Pancreas (tissue), 10 donors: ENCODE data around the gene FKTN. TPM values are rescaled to one million over a fixed set of nuclear protein-coding genes. Genes with fewer than 3 reads are reported as not detected.

Experiments
- ATAC-seq, 4 donors: fragments of 200-7000 bp; cut with Tn5 transposase; one replicate each; pipeline versions ENCODE4 v1.8.0 to v1.9.1; 2020; ENCODE audit warnings: mild to moderate bottlenecking in 4 of 4, moderate library complexity in 4 of 4
- DNase-seq, 6 donors: peaks; one replicate each; pipeline ENCODE4 v3.0.0-alpha.2; 2020
- FAIRE-seq: peaks from 2 replicates; lab custom pipeline; 2012; peaks lifted over from hg19 to GRCh38; lab: Jason Lieb, UNC
- H3K27ac ChIP-seq, 4 donors: fragments of 200-600 bp; sonication (generic); 1 replicate in 3 of 4; 2 replicates in 1 of 4; pipeline versions ENCODE4 v1.5.0 to v1.8.0; 2020
- H3K27me3 ChIP-seq, 4 donors: fragments of 200-600 bp; one replicate each; pipeline ENCODE4 v1.8.0; 2021
- H3K36me3 ChIP-seq, 3 donors: fragments of 200-600 bp; sonication (generic) in 1 of 3; one replicate each; pipeline versions ENCODE4 v1.5.0 to v1.8.0; 2020 to 2021
- H3K4me1 ChIP-seq, 3 donors: fragments of 200-600 bp; one replicate each; pipeline ENCODE4 v1.8.0; 2021
- H3K4me3 ChIP-seq, 4 donors: fragments of 200-600 bp; sonication (generic) in 2 of 4; one replicate each; pipeline versions ENCODE4 v1.5.0 to v1.8.0; 2020 to 2021
- H3K9me3 ChIP-seq, 4 donors: fragments of 200-600 bp; one replicate each; pipeline ENCODE4 v1.8.0; 2021
- WGBS, 2 donors: extraction: QIAGEN DNeasy Blood & Tissue Kit; methylation state at CpG; one replicate each; pipeline ENCODE4 v1.1.7; 2013; 5-methylcytosine and 5-hydroxymethylcytosine counted together
- intact Hi-C, 3 donors: fragments of 100-400 bp; cut with DNase I; formaldehyde crosslinking; loops; one replicate each; pipeline versions ENCODE4 v1.11.1 to v1.14.2; 2022
- polyA plus RNA-seq, 2 donors: library from polyadenylated mRNA; stranded (reverse); fragments of 200-250 nt; gene quantifications; one replicate each; pipeline ENCODE4 v1.2.3, GENCODE V29; 2013
- total RNA-seq, 6 donors: library from RNA; stranded (reverse); fragmentation: NEBNext Ultra II Directional in 4 of 6; extraction: Animal tissue kit (Norgen Biotek cat#: 25700) in 4 of 6; gene quantifications; one replicate each; pipeline versions ENCODE4 v1.2.1 to v1.2.4, GENCODE V29; 2021 to 2023
- TF ChIP-seq, protein P1 (sequence below), 4 donors: fragments of 200-600 bp; sonication (generic) in 3 of 4; IDR thresholded peaks; one replicate each; pipeline versions ENCODE4 v1.5.0 to v1.8.0; 2021; ENCODE audit warnings: antibody characterized with exemption in 4 of 4
- donor health status: healthy with polysubstance abuse.
- donor health status: DM: no; HTN: no; CAD: no; lungs with moderate emphysema.
- donor health status: DM: no; HTN: no; CAD: no.
- donor health status: control.
- donor health status: control.
- donor health status: Bipolar disorder and iron deficiency.
- donor health status: DM: yes; HTN: yes; CAD: no.
- donor health status: DM: no; HTN: no; CAD: no.
- donor health status: DM: no; HTN: no; CAD: no.
- donor health status: DM: yes; HTN: yes; CAD: no.

The FKTN gene
- total and polyA plus RNA-seq, 8 donors = 3.7 to 10.6 (median 7.7) TPM

DNA sequence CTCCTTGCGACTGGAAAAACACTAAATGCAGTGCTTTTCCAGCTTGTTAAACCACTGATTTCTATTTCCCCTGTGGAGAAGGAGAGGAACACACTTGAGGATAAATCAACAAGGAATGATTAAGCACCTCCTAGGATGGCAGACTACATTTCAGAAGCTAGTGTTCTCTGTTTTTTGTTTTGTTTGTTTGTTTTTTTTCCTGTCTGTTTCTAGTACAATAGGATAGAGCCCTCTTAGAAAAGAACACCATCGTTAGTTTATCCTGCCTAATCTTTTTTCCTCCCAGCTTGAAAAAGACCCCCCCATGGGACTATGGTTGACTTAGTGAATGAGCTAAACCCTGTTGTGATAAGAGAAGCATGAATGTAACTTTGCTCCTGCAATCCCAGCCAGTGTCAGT lies 100.4 kb downstream of the FKTN start:
- no peaks in the 10 kb centered on the region for H3K9me3 ChIP-seq
- whole genome bisulfite sequencing, 2 donors = 69 to 79% methylated on average over 2 of the region's 2 CpGs
- H3K4me3 ChIP-seq = no peak overlapping the region
- H3K4me1 ChIP-seq = no peaks in the 10 kb centered on the region
- TF ChIP-seq, protein P1, sequence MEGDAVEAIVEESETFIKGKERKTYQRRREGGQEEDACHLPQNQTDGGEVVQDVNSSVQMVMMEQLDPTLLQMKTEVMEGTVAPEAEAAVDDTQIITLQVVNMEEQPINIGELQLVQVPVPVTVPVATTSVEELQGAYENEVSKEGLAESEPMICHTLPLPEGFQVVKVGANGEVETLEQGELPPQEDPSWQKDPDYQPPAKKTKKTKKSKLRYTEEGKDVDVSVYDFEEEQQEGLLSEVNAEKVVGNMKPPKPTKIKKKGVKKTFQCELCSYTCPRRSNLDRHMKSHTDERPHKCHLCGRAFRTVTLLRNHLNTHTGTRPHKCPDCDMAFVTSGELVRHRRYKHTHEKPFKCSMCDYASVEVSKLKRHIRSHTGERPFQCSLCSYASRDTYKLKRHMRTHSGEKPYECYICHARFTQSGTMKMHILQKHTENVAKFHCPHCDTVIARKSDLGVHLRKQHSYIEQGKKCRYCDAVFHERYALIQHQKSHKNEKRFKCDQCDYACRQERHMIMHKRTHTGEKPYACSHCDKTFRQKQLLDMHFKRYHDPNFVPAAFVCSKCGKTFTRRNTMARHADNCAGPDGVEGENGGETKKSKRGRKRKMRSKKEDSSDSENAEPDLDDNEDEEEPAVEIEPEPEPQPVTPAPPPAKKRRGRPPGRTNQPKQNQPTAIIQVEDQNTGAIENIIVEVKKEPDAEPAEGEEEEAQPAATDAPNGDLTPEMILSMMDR (IDR thresholded peaks at IDR 0.05) = no peak
- intact Hi-C loops = no loop called here
- DNase-seq (no peak), ATAC-seq (no peak), FAIRE-seq (no peak)
- H3K27me3 ChIP-seq = peaks cover 0 to 13% (median 0%) of the 10 kb centered on the region in 4 donors
- H3K36me3 ChIP-seq = no peaks in the 10 kb centered on the region
- H3K27ac ChIP-seq = no peak overlapping the region

DNA sequence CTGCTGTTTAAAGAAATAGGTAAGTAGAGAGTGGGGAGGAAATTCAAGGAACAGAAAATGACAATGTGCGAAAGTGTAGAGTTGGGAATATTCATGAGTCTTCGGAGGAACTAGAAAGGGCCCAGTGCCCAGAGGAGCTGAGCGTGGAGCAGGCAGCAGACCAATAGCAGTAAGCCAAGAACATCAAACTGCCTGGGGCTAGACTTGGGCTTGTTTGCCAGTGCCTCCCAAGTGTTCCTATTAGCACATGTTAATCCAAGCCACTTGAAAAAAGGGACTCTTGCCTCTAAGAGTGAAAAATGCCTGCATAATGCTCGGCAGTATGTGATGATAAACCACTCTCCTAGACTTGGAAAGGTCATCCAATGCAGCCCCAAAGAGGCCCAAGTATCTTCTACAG lies 103.1 kb downstream of the FKTN start:
- Histone ChIP-seq H3K4me1 (no peaks in the 10 kb centered on the region), H3K27me3 (peaks cover 0 to 13% (median 0%) of the 10 kb centered on the region in 4 donors), H3K4me3 (no peak overlapping the region), H3K9me3 (no peaks in the 10 kb centered on the region), H3K27ac (no peak overlapping the region), H3K36me3 (no peaks in the 10 kb centered on the region)
- intact Hi-C loops = no loop called here
- TF ChIP-seq, protein P1 (IDR thresholded peaks at IDR 0.05) = no peak
- no peak for FAIRE-seq
- DNase-seq = no peak
- 79 to 80% methylated on average over 4 of the region's 4 CpGs for WGBS, 2 donors
- ATAC-seq = no peak

- intact Hi-C loops = no loop called here
- Histone ChIP-seq H3K4me3 (no peak within 1 kb of the TSS), H3K27me3 (peaks cover 0 to under 1% (median 0%) of the 10 kb centered on the region in 4 donors), H3K9me3 (no peaks in the 10 kb centered on the region), H3K36me3 (no peaks in the 10 kb centered on the region), H3K4me1 (no peaks in the 10 kb centered on the region), H3K27ac (no peak within 1 kb of the TSS)
- TF ChIP-seq, protein P1 (IDR thresholded peaks at IDR 0.05) = no peak
- ATAC-seq (no peak), DNase-seq (no peak), FAIRE-seq (no peak)
- 76 to 82% methylated on average over 12 of the region's 12 CpGs for WGBS, 2 donors
These were observed 104.5 kb downstream of the FKTN start, which contains the start of gene TAL2 for GRCh38 chr9:105662184-105663104. TSS of gene TAL2 (plus strand) at chr9:105662457. CDS start at chr9:105662497, 40 bp downstream.

DNA sequence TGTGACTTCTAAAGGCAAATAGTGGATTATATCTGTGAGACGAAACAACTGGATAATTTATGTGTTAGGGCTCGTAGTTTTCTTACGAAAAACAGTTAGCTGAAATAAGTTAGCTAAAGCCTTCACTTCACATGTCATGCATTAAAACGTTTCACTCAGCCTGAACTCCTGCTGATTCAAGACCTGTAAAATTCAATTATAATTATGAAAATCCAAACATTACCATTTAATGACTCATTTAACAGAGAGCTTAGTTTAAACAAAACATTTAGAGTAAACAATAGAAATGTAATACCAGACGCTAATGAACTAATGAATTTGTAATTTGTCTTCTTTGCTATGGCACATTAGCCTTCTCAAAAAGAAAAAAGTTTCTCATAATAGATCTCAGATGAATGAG lies 106.0 kb downstream of the FKTN start:
- Histone ChIP-seq H3K27ac (no peak overlapping the region), H3K4me1 (no peaks in the 10 kb centered on the region), H3K9me3 (no peaks in the 10 kb centered on the region), H3K27me3 (no peaks in the 10 kb centered on the region), H3K36me3 (no peaks in the 10 kb centered on the region), H3K4me3 (no peak overlapping the region)
- 64 to 67% methylated on average over 5 of the region's 5 CpGs for WGBS, 2 donors
- FAIRE-seq (no peak), ATAC-seq (no peak), DNase-seq (no peak)
- TF ChIP-seq, protein P1 (IDR thresholded peaks at IDR 0.05) = no peak
- intact Hi-C loops = no loop called here

DNA sequence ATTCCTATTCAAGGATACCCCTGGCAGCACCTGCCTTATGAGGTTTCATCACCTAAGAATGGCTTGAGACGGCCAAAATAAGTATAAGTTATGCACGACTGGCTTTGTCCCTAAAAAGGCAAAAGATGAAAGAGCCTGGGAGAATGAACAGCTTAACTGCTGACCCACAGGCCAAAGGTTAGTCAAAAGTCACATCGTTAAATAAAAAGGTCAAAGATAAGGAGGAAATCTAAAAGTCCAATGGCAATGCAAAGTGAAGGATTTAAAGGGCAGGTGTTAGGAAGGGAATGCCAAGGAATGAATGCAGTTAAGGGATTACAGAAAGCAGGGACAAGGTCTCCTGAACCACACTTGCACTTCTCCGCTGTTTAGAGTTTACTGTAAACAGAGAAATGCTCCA lies 109.9 kb downstream of the FKTN start:
- Histone ChIP-seq H3K36me3 (no peaks in the 10 kb centered on the region), H3K4me1 (no peaks in the 10 kb centered on the region), H3K4me3 (no peak overlapping the region), H3K27me3 (no peaks in the 10 kb centered on the region), H3K27ac (no peak overlapping the region), H3K9me3 (no peaks in the 10 kb centered on the region)
- no peak for ATAC-seq
- TF ChIP-seq, protein P1 (IDR thresholded peaks at IDR 0.05) = no peak
- intact Hi-C loops = no loop called here
- DNase-seq = no peak
- FAIRE-seq = no peak
- 25 to 40% methylated on average over 4 of the region's 4 CpGs for WGBS, 2 donors
